ENCODE measurements around the gene RIMBP2. TPM values are rescaled to one million over a fixed set of nuclear protein-coding genes. Genes with fewer than 3 reads are reported as not detected.

Gene RIMBP2
- polyA plus RNA-seq, 1 donor from 2014 or later = 14.6 TPM

DNA sequence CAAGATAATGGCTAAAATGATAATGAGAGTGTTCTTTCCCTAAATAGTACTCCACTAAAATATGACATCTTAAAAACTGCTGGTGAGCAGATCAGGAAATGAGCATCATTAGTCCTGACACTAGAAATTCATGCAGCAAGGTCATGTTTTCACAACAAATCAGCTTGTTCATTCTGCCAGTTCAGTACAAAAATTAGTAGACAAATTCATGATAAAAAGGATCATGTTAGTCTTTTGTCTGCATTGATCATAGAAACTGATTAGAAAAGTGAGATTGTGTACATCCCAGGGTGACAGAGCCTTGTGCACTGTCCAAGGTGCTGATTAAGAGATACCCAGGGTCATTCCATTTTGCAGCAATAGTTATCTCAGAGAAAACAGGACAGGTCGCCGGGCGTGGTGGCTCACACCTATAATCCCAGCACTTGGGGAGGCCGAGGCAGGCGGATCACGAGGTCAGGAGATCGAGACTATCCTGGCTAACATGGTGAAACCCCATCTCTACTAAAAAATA, 163.6 kb downstream of the RIMBP2 start:
- TF ChIP-seq EP300 (conservative IDR thresholded peaks at IDR 0.05; ENCODE audit: poor library complexity, severe bottlenecking) (no peak), SMC3 (conservative IDR thresholded peaks at IDR 0.05; ENCODE audit: poor library complexity) (no peak), RAD21 (conservative IDR thresholded peaks at IDR 0.05) (no peak), POLR2AphosphoS5 (IDR thresholded peaks at IDR 0.05) (no peak), MXI1 (conservative IDR thresholded peaks at IDR 0.05; ENCODE audit: poor library complexity, severe bottlenecking) (no peak), TAF1 (IDR thresholded peaks at IDR 0.05; ENCODE audit: low read depth) (no peak), EZH2 (IDR thresholded peaks at IDR 0.05; ENCODE audit: borderline replicate concordance, insufficient read depth, low read length, poor library complexity, severe bottlenecking) (no peak)
- TF ChIP-seq, protein P1, sequence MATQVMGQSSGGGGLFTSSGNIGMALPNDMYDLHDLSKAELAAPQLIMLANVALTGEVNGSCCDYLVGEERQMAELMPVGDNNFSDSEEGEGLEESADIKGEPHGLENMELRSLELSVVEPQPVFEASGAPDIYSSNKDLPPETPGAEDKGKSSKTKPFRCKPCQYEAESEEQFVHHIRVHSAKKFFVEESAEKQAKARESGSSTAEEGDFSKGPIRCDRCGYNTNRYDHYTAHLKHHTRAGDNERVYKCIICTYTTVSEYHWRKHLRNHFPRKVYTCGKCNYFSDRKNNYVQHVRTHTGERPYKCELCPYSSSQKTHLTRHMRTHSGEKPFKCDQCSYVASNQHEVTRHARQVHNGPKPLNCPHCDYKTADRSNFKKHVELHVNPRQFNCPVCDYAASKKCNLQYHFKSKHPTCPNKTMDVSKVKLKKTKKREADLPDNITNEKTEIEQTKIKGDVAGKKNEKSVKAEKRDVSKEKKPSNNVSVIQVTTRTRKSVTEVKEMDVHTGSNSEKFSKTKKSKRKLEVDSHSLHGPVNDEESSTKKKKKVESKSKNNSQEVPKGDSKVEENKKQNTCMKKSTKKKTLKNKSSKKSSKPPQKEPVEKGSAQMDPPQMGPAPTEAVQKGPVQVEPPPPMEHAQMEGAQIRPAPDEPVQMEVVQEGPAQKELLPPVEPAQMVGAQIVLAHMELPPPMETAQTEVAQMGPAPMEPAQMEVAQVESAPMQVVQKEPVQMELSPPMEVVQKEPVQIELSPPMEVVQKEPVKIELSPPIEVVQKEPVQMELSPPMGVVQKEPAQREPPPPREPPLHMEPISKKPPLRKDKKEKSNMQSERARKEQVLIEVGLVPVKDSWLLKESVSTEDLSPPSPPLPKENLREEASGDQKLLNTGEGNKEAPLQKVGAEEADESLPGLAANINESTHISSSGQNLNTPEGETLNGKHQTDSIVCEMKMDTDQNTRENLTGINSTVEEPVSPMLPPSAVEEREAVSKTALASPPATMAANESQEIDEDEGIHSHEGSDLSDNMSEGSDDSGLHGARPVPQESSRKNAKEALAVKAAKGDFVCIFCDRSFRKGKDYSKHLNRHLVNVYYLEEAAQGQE (IDR thresholded peaks at IDR 0.05; ENCODE audit: borderline replicate concordance) = no peak
- TF ChIP-seq, protein P2, sequence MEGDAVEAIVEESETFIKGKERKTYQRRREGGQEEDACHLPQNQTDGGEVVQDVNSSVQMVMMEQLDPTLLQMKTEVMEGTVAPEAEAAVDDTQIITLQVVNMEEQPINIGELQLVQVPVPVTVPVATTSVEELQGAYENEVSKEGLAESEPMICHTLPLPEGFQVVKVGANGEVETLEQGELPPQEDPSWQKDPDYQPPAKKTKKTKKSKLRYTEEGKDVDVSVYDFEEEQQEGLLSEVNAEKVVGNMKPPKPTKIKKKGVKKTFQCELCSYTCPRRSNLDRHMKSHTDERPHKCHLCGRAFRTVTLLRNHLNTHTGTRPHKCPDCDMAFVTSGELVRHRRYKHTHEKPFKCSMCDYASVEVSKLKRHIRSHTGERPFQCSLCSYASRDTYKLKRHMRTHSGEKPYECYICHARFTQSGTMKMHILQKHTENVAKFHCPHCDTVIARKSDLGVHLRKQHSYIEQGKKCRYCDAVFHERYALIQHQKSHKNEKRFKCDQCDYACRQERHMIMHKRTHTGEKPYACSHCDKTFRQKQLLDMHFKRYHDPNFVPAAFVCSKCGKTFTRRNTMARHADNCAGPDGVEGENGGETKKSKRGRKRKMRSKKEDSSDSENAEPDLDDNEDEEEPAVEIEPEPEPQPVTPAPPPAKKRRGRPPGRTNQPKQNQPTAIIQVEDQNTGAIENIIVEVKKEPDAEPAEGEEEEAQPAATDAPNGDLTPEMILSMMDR (IDR thresholded peaks at IDR 0.05; ENCODE audit: poor library complexity, severe bottlenecking) = no peak
- Histone ChIP-seq H3K27ac (ENCODE audit: low read length) (no peak overlapping the region), H3K9me2 (ENCODE audit: insufficient read depth, low read length) (no peaks in the 10 kb centered on the region), H4K20me1 (ENCODE audit: insufficient read depth) (no peaks in the 10 kb centered on the region), H2AFZ (ENCODE audit: low read depth, low read length) (no peak overlapping the region), H3K9me3 (ENCODE audit: low read length) (no peaks in the 10 kb centered on the region), H3K36me3 (ENCODE audit: insufficient read depth, low read length) (no peaks in the 10 kb centered on the region), H3K79me2 (replicated peaks; ENCODE audit: insufficient read depth, low read length) (no peaks in the 10 kb centered on the region), H3K4me3 (ENCODE audit: low read length) (no peak overlapping the region), H3K27me3 (ENCODE audit: insufficient read depth, low read depth, low read length) (no peaks in the 10 kb centered on the region), H3K4me2 (ENCODE audit: low read length) (no peak overlapping the region), H3K9ac (ENCODE audit: low read length) (no peak overlapping the region), H3F3A (ENCODE audit: insufficient read depth, low read length, poor library complexity, severe bottlenecking) (no peaks in the 10 kb centered on the region)

DNA sequence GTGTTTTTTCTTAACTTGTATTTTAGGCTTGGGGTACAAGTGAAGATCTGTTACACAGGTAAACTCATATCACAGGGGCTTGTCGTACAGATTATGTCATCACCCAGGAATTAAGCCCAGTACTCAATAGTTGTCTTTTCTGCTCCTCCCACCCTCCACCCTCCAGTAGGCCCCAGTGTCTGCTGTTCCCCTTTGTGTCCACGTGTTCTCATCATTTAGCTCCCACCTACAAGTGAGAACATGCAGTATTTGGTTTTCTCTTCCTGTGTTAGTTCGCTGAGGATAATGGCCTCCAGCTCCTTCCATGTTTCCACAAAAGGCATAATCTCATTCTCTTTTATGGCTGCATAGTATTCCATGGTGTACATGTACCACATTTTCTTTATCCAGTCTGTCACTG, 166.7 kb downstream of the RIMBP2 start:
- Histone ChIP-seq H2AFZ (ENCODE audit: low read depth, low read length) (no peak overlapping the region), H3K9me2 (ENCODE audit: insufficient read depth, low read length) (no peaks in the 10 kb centered on the region), H3K4me2 (ENCODE audit: low read length) (no peak overlapping the region), H3K27ac (ENCODE audit: low read length) (no peak overlapping the region), H3K36me3 (ENCODE audit: insufficient read depth, low read length) (no peaks in the 10 kb centered on the region), H3K9me3 (ENCODE audit: low read length) (no peaks in the 10 kb centered on the region), H3K27me3 (ENCODE audit: insufficient read depth, low read depth, low read length) (no peaks in the 10 kb centered on the region), H3K9ac (ENCODE audit: low read length) (no peak overlapping the region), H3K79me2 (replicated peaks; ENCODE audit: insufficient read depth, low read length) (no peaks in the 10 kb centered on the region), H3K4me3 (ENCODE audit: low read length) (no peak overlapping the region), H4K20me1 (ENCODE audit: insufficient read depth) (no peaks in the 10 kb centered on the region), H3F3A (ENCODE audit: insufficient read depth, low read length, poor library complexity, severe bottlenecking) (no peaks in the 10 kb centered on the region)
- no peak for TF ChIP-seq SMC3 (conservative IDR thresholded peaks at IDR 0.05; ENCODE audit: poor library complexity)
- no peak for TF ChIP-seq EZH2 (IDR thresholded peaks at IDR 0.05; ENCODE audit: borderline replicate concordance, insufficient read depth, low read length, poor library complexity, severe bottlenecking)
- no peak for TF ChIP-seq MXI1 (conservative IDR thresholded peaks at IDR 0.05; ENCODE audit: poor library complexity, severe bottlenecking)
- TF ChIP-seq, protein P2 (IDR thresholded peaks at IDR 0.05; ENCODE audit: poor library complexity, severe bottlenecking) = no peak
- TF ChIP-seq POLR2AphosphoS5 (IDR thresholded peaks at IDR 0.05) = no peak
- TF ChIP-seq TAF1 (IDR thresholded peaks at IDR 0.05; ENCODE audit: low read depth) = no peak
- TF ChIP-seq EP300 (conservative IDR thresholded peaks at IDR 0.05; ENCODE audit: poor library complexity, severe bottlenecking) = no peak
- TF ChIP-seq, protein P1 (IDR thresholded peaks at IDR 0.05; ENCODE audit: borderline replicate concordance) = no peak
- no peak for TF ChIP-seq RAD21 (conservative IDR thresholded peaks at IDR 0.05)

Data from neural cell (in vitro differentiated cells).